SIG-M5 treated with dmso at 0.1 percent for 504 hours (cell line): Measurements from ENCODE around the gene AMIGO2.
"Not testable (repeated sequence)": the region's sequence is repeated elsewhere in the genome, so short reads cannot be mapped to it uniquely, and the experiment has no call there.

Source experiments
- DNase-seq: peaks from one replicate; lab custom pipeline; 2025; ENCODE audit not compliant: unreplicated experiment; lab: John Stamatoyannopoulos, UW

The AMIGO2 gene

DNA sequence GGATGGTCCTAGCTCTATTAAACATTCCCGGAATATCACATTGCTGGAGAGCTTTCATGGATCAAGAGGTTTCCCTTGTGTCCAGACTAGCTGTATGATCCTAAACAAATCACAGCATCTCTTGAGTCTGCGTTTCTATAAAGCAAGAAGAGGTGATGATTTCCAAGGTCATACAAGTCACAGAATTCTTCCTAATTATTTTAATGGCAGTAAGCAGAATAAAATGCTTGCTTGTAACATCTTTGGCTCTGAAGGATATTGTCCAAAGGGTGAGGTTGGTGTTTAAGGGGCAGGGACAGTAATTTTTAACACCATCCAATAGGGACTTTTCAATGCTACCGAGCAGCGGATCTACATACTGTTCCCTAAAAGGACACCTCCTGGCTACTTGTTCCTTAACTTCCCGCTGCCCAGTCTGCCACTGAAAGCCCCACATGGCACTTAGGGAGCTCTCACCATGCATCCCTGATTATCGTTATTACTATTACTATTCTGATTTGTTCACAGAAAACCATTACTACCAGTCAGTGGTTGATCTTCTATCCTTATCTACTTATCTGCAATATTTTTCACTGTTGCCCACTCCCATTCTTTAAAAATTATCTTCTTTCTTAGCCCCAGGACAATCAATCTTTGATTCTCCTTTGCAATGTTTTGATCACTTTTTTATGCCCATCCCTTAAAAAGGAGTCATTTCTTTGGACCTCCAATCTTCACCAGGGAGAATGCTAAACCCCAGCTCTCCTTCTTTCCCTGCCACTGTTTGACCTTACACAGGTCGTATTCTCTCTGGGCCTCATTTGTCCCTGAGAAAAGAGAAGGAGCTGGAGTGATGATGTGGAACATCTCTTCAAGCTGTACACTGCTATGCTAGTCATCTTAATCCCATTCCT lies 4.3 kb downstream of the AMIGO2 start:
- DNase-seq: no peak

DNA sequence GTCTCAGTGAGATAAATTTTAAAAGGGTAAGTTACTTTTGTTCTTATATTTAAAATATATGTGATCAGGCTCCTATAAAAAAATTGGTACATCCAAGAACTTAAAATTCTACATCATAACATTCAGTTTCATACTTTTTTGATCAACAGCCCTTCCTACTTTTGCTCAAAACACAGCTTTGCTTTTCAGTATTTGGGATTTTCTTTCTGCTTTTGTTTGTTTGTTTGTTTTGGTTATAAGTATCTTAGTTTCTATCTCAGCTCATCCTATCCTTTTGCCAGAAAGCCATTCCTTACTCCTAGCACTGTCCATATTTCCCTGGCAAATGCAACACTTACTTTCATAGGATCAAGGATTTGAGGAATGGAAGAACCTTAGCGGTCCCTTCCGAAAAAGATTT lies 5.0 kb downstream of the AMIGO2 start:
- no peak for DNase-seq

DNA sequence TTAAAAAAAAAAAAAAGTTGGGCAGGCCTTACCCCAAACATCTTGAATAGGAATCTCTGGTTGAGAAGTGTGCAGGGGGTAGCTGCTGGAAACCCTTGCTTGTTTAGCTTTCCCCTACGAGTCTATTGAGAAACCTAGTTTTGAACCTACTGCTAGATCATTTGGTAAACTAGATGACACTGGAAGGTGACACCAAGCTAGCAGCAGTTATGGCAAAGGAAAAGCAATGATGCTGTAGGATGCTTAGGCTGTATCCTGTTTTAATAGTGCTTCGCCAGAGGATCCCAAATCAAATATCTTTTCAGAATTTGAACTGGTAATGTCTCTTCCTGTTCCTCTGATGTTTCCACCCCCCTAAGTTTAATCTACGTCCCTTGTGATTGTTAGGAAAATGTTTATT lies 5.8 kb downstream of the AMIGO2 start:
- no peak for DNase-seq

DNA sequence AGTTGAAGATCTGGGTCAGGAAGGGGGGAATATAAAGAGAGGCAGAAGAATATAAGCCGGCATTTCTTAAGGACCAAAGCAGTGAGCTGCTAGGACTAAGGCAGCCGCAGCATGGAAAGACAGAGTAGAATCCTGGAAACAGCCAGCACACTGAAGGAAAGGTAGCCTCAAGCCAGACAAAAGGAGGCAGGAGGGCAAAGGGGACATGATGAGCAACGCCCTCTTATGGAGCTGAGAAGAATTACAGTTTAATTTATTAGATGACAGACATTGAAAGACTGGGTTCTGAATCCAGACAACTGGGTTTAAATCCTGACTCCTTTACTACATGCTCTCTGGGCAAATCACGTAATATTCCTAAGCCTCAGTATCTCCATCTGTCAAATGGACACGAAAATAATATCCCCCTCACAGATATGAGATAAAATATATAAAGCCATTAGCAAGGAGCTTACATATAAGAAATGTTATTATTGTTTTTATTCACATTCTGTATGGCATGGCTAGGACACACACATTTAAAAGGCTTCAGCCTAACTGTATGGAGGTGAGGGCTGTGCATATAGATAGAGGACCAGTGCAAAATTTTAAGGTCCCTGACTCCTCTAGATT lies 8.4 kb downstream of the AMIGO2 start:
- peak; percentile 41 for DNase-seq

DNA sequence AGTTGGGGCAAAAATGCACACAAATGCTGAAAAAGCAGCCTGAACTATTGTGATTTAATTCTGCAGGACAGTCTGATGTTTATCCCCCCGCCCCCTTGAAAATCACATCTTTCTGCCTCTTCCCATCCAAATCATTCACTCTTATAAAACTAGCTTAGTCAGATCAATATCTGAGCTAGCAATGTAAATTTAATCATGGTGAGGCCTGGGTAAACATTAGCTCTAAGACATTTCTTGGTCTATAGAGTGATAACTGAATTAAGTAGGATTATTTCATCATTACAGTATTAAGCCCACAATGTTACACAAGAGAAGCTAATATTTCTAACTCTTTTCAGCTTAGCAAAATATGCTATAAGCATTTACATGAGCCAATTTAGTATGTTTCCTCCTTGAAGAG lies 9.4 kb downstream of the AMIGO2 start:
- DNase-seq: no peak

DNA sequence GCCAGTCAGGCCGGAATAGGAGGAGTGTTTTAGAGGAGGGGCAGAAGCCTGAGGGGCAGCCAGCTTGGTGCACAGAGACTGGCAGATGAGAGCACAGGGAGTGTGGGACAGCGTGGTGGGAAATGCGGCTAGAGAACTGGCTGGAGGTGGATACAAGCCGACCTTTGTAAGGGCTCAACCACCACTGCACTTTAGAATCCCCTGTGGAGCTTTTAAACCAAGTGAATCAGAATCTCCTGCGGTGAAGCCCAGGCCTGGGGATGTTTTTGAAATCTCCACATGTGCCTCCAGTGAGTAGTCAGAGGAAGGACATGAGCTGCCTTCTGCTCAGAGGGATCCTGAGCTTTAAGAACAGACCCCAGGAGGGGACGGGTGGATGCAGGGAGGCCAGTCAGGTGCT lies 11.2 kb downstream of the AMIGO2 start:
- DNase-seq: no peak

DNA sequence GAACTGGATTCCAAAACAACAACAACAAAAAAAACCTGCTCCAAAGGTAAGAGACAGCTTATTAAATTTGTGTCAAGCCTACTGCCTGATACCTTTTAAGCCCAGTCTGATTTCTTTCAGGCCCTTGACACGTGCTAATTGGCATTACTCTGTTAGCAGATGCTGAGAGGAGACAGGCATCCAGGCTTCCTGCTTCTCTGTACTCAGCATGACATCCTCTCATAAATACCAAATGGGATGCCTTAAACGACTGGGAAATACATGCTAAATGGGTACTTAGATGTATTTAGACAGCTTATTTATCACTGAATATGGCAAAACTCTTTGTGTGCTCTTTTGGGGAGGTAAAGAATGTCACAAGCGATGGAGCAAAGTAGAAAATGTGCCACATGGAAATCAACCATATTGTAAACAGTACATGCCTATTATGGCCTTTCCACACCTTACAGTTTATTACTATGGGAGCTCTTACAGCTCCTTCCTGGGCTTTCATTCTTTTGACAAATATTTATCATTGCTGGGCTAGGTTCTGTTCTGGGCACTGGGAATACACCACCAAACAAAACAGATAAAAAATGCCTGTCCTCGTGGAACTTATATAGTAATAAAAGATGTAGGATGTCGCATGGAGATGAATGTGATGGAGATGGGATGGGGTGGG lies 11.9 kb downstream of the AMIGO2 start:
- DNase-seq: no peak

DNA sequence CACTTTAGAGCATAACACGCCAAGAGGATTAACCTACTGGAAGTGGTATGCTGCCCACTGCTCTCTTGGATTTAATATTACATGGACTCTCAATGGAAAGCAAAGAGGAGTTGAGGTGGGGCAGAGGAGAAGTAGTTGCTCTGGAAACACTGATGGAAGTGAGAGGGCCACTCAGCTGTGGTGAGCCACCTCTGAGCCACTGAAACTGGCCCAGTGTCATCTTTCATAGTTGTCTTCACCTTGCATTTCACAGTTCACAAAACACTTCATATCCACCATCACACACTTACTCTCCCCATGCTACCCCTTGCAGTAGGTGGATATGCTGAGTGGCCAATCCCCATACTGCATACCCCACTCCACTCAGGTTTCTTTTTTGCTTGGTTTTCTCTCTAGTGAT lies 12.6 kb downstream of the AMIGO2 start:
- DNase-seq: no peak

DNA sequence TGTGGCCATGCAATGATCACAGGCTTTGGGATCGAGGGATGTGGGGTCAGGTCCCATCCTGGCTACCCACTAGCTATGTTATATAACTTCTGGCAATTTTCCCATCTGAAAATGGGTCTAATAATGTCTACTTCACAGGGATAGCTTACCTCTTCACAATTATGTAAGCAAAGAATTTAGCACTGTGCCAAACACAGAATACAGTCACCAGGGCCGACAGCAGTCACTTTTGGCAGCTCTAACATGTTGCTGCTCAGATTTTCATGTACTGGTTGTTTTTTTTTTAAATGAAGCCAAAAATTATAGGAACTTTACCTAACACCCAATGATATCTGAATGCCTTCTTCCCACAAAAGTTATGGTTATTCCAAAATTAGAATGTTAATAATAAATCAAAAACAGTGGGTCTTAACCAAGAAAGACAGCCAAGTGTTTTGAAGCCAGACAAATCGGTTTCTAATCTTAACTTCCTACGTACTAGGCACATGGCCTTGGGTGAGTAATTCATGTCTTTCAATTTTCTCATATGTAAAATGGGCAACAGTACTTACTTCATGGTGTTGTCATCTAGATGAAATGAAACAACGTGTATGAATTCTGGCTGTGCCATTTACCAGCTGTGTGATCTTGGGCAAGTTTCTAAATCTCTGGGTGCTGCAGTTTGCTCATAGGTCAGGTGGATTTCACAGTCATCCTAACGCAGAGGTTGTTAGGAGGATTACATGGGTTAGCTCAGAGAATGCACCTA lies 13.3 kb downstream of the AMIGO2 start:
- DNase-seq: no peak

DNA sequence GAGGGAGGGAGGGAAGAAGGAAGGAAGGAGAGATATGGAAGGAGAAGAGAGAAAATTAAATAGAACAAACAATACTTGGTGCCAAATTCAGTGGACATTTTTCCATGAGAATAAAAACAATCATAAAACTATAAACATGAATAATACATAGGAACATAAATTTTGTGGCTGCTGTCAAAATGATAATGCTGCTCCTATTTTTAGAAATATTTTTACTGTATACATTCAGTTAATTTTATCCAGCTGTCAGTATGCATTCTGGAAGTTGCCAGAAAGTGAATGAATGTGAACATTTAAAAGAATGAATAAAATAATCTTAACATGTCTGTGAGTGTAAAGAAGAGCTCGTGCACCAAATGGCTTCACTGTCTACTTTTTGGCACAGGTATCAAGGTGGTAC lies 14.2 kb downstream of the AMIGO2 start:
- no peak for DNase-seq

DNA sequence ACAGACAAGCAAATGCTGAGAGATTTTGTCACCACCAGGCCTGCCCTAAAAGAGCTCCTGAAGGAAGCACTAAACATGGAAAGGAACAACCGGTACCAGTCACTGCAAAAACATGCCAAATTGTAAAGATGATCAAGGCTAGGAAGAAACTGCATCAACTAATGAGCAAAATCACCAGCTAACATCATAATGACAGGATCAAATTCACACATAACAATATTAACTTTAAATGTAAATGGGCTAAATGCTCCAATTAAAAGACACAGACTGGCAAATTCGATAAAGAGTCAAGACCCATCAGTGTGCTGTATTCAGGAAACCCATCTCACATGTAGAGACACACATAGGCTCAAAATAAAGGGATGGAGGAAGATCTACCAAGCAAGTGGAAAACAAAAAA lies 21.1 kb downstream of the AMIGO2 start:
- not testable (repeated sequence) for DNase-seq

DNA sequence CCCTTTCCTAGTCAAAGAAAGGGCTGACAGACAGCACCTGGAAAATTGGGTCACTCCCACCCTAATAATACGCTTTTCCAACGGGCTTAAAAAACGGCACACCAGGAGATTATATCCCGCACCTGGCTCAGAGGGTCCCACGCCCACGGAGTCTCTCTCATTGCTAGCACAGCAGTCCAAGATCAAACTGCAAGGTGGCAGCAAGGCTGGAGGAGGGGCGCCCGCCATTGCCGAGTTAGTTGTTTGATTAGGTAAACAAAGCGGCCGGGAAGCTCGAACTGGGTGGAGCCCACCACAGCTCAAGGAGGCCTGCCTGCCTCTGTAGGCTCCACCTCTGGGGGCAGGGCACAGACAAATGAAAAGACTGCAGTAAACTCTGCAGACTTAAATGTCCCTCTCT lies 22.8 kb downstream of the AMIGO2 start:
- not testable (repeated sequence) for DNase-seq

DNA sequence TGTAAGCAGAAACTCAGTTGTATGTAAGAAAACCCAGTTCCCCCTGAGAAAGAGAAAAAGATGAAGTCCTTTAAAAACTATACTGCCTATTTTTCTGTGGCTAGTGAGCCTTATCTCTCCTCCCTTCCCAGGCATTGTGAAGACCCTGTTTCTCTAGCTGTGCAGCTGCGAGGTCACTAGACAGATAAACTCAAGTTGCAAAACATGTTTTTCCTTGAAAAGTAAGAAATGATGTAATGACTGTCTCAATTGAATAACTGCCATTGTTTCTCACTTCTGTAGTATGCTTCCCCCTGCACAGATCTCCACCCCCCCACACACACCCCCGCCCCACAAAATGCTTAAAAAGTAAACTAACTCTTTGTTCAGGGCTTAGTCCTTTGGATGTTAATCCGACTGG lies 23.9 kb downstream of the AMIGO2 start:
- not testable (repeated sequence) for DNase-seq

DNA sequence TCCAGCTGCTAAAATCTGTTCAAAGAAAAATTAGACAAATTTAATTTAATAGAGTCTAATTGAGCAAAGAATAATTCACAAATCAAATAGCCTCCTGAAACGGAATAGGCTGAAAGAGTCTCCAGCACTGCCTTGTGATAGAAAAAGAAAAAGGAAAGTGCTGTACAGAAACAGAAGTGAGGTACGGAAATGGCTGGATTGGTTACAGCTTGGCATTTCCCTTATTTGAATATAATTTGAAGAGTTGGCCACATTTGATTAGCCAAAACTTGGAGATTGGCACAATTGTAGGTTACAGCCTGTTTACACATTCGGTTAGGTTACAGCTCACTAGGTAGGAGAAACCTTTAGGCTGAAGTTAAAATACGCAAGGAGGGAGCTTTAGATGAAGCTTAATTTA lies 25.1 kb downstream of the AMIGO2 start:
- DNase-seq: no peak

DNA sequence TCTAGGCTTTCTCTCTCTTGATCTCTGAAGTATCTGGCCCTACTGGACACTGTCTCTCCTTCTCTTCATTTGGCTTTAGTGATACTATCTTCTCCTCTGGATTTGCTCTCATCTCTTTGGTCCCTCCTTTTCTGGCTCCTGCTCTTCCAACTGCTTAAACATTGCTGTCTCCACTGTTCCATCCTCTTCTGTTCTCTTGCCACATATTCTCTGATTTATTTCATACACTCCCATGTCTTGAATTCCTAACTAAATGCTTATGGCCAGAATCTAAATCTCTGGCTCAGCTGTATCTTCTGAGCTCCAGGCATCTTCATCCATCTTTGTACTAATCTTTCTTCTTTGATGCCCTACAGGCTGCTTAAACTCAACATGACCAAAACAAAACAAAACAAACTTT lies 25.8 kb downstream of the AMIGO2 start:
- no peak for DNase-seq

DNA sequence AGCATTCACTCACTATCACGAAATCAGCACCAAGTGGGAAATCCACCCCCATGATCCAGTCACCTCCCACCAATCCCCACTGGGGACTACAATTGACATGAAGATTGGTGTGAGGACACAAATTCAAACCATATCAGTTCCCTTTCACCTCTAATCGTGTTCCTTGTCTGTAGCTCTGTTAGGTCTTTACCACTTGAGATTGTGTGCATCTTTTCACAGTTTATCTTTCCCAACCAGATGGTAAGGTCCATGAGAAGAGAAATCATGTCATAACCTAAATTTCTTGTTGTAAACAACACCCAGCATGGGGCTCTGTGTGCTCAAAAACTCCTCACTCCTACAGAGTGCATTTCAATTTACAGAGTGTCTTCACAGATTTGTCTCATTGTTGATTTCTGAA lies 27.5 kb downstream of the AMIGO2 start:
- DNase-seq: no peak

DNA sequence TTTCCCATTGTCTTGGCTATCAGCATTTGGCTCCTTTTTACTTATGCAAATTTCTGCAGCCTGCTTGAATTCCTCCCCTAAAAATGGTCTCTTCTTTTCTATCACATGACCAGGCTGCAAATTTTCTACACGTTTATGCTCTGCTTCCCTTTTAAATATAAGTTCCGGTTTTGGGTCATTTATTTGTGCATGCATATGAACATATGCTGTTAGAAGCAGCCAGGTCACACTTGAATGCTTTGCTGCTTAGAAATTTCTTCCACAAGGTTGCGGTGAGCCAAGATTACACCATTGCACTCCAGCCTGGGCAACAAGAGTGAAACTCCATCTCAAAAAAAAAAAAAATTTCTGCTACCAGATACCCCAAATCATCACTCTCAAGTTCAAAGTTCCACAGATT lies 28.5 kb downstream of the AMIGO2 start:
- DNase-seq: not testable (repeated sequence)

DNA sequence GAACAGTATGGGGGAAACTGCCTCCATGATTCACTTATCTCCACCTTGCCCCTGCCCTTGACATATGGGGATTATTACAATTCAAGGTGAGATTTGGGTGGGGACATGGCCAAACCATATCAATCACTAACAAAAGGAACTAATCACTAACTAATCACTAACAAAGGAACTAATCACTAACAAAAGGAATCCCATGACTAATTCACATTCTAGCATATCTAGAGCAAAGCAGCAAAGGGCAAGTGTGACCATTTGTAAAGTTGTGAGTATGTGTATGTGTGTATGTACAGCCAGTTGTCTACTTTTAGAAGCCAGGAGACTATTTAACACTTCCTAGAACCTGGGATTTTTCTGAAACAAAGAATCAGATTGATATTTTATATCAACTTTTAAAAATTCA lies 31.2 kb downstream of the AMIGO2 start:
- no peak for DNase-seq

DNA sequence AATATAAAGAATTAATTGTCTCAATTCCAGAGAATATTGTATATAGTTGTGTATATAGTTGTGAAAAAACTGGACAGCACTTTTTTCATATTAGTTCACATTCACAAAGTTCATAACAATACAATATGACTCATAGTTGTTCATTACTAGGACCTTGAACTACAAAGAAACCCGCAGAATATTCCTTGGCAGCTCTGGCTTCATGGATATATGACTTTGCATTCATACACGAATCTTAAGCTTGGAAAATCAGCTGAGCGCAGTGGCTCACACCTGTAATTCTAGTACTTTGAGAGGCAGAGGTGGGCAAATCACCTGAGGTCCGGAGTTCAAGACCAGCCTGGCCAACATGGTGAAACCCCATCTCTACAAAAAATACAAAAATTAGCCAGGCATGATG lies 38.4 kb downstream of the AMIGO2 start:
- no peak for DNase-seq

DNA sequence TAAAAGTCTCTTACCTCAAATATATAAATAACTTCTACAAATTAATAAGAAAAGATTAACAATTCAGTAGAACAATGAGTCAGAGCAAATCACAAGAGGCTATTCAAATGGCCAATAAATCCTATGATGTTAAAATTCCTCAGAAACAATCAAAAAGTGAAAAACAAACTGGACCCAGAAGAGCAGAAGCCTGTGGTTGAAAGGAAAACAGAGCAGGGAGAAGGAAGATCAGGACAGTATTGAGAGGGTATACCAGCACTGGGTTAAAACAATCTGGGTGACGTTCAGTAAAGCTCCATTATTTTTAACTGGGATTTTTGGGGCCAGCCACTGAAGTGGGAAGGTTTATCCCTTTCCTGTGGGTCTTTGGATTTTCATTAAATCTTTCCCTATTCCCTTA lies 40.0 kb downstream of the AMIGO2 start:
- no peak for DNase-seq

DNA sequence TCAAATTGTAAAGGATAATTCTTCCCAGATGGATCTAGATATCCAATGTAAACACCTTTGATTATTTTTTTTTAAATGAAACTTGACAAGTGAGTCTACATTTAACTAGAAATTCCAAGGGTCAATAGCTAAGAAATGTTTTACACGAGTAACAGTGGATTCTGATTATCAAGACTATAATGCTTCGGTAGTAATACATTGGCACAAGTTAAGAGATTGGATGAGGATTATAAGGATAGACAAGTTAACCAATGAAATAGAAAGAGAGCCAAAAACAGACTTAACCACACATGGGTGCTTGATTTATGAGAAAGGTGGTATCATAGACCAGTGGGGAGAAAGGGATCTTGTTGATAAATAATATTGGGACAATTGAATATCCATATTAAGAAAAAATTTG lies 40.7 kb downstream of the AMIGO2 start:
- no peak for DNase-seq
